ENCODE measurements around the gene MAGI1.
"Not testable (repeated sequence)": the region's sequence is repeated elsewhere in the genome, so short reads cannot be mapped to it uniquely, and the experiment has no call there.

Gene MAGI1

DNA sequence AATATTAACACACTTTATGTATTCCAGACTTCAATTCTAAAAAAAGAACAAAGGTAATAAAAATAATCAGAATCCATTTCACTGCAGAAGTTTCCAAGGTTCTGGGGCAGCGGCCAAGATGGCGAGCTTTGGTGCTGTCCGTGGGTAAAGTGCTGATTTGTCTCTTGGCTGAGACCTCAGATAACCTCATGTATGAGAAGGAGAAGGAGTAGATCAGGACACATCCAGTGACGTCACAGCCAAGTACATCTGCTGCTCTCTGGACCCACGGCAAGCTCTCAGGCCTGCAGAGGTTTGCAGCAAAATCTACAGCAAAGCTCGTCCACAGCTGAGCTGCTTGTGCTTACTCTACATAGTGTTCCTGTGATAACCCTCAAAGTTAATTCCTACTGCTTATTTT is 165.7 kb downstream of the MAGI1 start:
- DNase-seq (ENCODE audit: low read depth) = no peak

DNA sequence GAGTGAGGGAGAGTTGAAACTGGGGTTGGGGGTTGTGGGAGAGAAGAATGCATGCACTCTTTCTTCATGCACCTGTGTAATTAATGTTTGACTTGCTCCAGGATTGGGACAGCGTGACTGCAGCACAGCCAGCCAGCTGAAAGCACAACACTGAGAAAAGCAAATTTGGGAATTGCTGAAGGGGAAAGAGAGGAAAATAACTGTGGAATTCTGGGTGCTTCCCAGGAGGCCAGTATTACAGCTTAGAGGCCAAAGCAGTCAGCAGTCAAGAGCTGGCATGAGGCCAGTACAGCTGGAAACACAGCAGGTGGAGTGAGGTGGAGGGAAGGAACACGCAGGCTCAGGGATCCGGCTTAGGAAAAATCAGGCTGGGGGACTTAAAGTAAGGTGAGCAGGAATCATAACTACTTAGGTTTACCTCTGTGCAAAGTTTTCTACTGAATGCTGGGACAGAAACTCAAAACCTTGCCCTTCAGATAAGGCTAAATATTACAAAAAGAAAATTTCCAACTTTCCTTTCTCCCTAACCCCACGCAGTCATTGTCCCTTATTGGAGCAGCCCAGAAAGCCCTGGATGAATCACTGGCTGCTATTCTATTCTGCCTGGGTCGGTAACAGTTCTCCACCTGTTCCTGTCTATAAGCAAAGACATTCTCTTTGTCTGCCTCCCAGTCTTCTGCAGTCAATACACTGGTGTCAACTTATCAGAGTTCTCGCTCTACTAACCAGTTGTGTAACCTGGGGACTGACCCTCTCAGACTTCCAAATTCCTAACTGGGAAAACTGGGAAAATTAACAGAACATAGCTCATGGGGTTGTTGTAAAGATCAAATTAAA is 167.2 kb downstream of the MAGI1 start:
- no peak for DNase-seq (ENCODE audit: low read depth)

- DNase-seq (ENCODE audit: low read depth) = no peak
Measured at GRCh38 chr3:65869798-65870197, 168.9 kb downstream of the MAGI1 start.

DNA sequence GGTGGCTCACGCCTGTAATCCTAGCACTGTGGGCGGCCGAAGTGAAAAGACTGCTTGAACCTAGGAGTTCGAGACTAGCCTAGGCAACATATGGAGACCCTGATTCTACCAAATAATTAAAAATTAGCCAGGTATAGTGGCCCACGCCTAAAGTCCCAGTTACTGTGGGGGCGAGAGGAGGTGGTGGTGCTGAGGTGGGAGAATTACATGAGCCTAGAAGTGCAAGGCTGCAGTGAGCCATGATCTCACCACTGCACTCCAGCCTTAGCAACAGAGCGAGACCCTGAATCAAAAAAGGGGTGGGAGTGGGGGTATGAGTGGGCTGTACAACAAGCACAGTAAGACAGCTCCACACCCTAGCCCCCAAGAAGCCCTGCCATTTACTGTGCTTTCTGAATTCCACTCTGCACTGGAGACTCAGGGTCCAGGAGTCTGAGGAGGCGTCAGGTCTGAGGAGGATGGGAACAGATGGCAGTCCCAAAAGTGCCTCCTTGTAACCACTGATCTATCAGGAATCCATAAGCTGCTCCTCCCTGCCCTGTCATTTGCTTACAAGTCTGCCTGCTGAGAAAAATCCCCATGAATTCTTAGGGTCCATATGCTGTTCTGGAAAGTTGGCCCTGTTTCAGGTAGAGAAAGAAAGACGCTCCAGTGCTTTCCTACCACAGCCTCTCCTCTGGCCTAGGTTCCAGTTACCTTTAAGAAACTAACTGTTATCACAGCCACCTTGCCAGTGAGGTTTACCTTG is 171.1 kb downstream of the MAGI1 start:
- no peak for DNase-seq (ENCODE audit: low read depth)

- no peak for DNase-seq (ENCODE audit: low read depth)
Measured at GRCh38 chr3:65864357-65864904, 174.3 kb downstream of the MAGI1 start.

DNA sequence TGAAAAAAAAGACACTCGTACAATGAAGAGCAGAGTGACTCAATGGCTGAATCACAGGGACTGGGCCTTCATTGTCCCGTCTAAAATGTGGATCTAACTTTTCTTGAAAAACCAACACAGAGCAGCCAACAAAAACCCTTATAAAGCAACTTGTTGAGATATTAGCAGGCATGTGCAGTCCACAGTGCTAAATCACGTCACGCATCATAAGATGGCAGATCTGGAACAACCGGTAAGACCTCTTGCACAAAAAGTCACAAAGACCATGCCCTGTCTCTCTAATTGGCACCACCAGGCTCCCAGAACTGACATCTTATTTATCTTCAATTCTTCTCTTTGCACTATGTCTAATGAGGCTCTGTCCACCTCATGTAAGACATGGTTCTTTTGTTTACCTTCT is 177.0 kb downstream of the MAGI1 start:
- DNase-seq (ENCODE audit: low read depth) = no peak

DNA sequence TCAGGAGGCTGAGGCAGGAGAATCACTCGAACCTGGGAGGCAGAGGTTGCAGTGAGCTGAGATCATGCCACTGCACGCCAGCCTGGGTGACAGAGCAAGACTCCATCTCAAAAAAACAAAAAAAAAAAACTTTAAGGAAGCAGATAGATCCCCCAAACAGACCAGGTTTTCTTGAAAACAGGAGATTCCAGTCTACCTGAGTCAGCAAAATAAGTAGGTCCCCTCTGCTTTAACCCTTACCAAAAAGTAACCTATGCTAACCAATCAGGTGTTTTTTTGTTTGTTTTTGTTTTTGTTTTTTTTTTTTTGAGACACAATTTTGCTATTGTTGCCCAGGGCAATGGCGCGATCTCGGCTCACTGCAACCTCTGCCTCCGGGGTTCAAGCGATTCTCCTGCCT is 179.1 kb downstream of the MAGI1 start:
- DNase-seq (ENCODE audit: low read depth) = not testable (repeated sequence)

DNA sequence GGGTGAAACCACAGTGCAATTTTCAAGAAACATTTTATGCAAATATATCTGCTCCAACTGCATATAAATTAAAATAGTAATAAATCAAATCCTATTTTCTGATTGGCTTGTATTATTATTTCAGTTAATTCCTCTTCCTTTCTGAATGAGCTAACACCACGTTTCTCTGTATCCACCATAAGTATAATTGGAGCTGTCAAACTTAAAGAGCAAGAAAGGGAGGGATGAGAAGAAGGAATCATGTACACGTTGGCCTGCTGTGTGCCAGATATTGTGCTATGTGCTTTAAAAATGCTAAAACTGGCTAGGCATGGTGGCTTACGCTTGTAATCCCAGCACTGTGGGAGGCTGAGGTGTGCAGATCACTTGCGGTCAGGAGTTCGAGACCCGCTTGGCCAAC is 180.0 kb downstream of the MAGI1 start:
- DNase-seq (ENCODE audit: low read depth) = no peak

GRCh38 chr3:65857327-65857726 is 181.4 kb downstream of the MAGI1 start:
- DNase-seq (ENCODE audit: low read depth) = no peak

- DNase-seq (ENCODE audit: low read depth) = no peak
Measured at GRCh38 chr3:65856907-65857306, 181.8 kb downstream of the MAGI1 start.

DNA sequence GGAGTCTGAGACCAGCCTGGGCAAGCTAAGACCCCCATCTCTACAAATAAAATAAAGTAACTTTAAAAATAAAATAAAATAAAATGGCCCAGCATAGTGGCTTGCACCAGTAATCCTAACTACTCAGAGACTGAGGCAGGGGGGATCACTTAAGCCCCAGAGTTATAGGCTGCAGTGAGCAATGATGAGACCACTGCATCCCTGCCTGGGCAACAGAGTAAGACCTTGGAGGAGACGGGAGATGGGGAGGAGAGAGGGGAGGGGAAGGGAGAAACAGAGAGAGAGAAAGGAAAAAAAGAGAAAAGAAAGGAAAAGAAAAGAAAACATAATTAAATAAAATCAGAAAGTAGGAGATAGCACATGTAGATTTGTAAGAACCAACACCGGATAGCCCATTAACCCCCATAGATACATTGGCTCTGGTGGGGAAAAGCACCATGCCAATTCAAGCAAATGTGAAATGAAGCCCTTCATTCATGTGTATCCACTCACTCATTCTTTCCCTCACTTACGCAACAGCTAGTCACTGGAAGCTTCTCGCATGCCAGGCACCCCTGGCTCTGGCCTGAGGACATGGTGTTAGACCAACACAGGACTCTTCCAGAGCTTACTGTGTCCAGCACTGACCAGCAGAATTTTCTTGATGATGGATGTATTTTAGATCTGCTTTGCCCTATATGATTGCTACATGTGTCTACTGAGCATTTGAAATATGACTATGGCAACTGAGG is 183.2 kb downstream of the MAGI1 start:
- DNase-seq (ENCODE audit: low read depth) = no peak

GRCh38 chr3:65854606-65855304 is 184.0 kb downstream of the MAGI1 start:
- no peak for DNase-seq (ENCODE audit: low read depth)

- DNase-seq (ENCODE audit: low read depth) = peak; percentile 60
Measured at GRCh38 chr3:65851827-65852226, 186.9 kb downstream of the MAGI1 start.

DNA sequence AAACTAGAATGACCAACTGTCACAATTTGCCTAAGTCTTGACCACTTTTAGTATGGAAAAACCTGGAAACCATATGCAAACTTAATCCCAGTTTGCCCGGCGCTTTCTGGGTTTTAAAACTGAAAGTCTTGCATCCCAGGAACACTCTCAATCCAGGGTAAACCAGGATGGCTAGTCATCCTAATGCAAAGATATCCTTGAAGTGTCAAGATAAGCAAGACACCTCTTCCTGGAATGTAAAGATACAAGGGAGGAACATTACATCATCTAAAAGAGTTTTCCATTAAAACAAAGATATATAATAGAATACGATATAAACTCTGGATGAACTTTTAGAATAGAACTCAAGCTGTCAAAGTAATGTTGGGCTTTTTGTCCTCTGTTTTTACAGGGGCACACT is 188.5 kb downstream of the MAGI1 start:
- no peak for DNase-seq (ENCODE audit: low read depth)

DNA sequence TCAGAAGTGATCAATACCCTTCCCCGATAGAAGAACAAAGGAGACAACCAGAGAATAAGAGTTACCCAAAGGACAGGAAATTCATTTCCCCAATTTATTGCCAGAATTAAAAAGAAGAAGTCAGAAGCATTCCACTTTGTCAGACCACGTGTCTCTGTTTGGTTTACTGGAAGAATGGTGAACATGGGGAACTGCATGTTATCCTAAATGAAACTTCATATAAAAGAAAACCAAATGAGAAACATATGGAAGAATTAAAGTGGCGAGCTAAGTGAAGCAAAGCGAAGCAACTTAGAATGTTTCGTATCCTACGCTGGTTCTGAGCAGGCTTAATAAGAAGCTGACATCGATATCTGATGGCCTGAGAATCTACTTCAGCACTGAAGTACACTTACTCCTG is 190.7 kb downstream of the MAGI1 start:
- no peak for DNase-seq (ENCODE audit: low read depth)

DNA sequence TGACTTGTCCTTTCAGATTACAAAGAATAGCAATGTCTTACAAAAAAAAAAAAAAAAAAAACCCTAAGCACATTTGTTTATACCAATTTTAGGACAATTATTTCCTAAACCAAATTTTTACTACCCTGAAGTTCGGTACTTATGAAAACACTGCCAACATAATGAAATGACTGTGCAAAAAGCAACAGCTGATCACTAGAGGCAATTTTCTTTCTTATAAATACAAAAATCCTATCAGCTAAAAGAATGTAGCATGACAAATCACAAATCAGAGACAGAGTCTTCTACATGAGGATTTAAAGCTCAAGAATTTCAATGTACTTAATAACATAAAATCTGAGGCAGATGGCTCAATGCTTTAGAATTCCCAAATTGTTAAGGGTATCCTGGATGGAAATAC is 191.8 kb downstream of the MAGI1 start:
- no peak for DNase-seq (ENCODE audit: low read depth)

GRCh38 chr3:65844370-65844769 is 194.3 kb downstream of the MAGI1 start:
- DNase-seq (ENCODE audit: low read depth) = no peak

- DNase-seq (ENCODE audit: low read depth) = no peak
Measured at GRCh38 chr3:65843732-65844131, 195.0 kb downstream of the MAGI1 start.

DNA sequence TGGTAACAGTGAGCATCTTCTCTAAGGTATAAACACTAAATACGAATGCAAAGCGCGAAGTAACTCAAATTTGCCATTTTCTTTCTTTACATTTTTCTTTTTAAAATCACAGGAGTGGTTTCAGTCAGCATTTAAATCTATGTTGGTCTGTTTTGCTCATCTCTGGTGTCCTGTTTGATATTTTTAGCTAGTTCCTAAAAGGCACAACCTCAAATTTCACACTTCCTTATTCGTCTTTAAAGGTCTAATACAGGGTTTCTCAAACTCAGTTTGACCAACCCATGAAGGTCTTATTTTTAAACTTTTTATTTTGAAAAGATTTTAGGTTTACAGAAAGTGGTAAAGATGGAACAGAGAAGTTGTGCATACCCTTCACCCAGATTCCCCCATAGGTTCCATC is 201.1 kb downstream of the MAGI1 start:
- no peak for DNase-seq (ENCODE audit: low read depth)

GRCh38 chr3:65836047-65836446 is 202.7 kb downstream of the MAGI1 start:
- no peak for DNase-seq (ENCODE audit: low read depth)

DNA sequence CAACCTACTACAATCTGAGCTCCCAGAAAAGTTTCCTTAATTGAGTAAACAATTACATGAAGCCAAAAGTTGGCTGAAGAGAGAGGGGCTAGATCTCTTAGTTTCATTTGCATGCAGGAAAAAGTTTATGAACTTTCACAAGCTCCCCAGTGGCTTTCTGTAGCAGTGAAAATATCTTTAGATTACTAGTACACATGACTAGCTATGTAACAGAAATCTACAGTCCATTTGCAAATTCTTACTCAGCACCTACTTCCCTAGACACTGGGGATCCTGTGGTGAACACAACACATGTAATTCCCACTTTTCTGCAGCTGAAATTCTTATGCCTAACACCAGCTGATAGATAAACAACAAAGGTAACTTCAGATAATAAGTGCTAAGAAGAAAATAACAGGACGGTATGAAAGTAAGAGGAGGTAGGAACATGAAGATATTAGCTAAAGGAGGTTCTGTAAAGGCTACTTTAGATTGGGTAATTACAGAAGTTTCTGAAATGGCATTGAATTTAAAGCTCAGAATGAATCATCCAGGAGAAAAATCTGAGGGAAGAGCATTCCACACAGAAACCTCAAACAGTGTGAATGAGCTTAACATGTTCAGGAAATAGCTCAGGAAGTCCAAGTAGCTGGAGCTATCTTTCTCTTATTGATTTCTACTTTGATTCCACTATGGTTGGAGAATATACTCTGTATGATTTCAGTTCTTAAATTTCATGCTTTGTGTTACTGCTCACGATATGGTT is 204.8 kb downstream of the MAGI1 start:
- peak; percentile 53 for DNase-seq (ENCODE audit: low read depth)
